K562 (cell line): ENCODE measurements around the gene SLTM. TPM values are rescaled to one million over a fixed set of nuclear protein-coding genes. Genes with fewer than 3 reads are reported as not detected.
A peak's percentile ranks its signal among the peaks of the same experiment; 100 is the strongest.

ENCODE experiments used
- ATF1 ChIP-seq, 2 experiments: fragments of 450-650 bp in 1 of 2; IDR thresholded peaks; 2 replicates each; pipeline ENCODE4 v1.6.1; 2016; ENCODE audit warnings: missing compliant biosample characterization in 1 of 2, missing genetic modification characterization in 1 of 2
- BACH1 ChIP-seq: fragments of 200-800 bp; sonication (Bioruptor generic); IDR thresholded peaks from 2 replicates; pipeline ENCODE4 v1.6.1; 2016; ENCODE audit warnings: missing genetic modification characterization, missing compliant biosample characterization
- C11orf30 ChIP-seq: fragments of 450-650 bp; IDR thresholded peaks from 2 replicates; pipeline ENCODE4 v1.6.1; 2016; ENCODE audit warnings: low read depth, mild to moderate bottlenecking
- HEY1 ChIP-seq: fragments of 250-450 bp; sonication (Bioruptor Pico); IDR thresholded peaks from 2 replicates; pipeline ENCODE4 v1.5.0; 2020; ENCODE audit warnings: mild to moderate bottlenecking, moderate library complexity, borderline replicate concordance
- KAT7 ChIP-seq: sonication (generic); formaldehyde crosslinking; IDR thresholded peaks from 2 replicates; pipeline ENCODE4 v1.8.0; 2022; ENCODE audit warnings: missing genetic modification reagents, mild to moderate bottlenecking, borderline replicate concordance
- MAFG ChIP-seq: fragments of 450-650 bp; conservative IDR thresholded peaks from 2 replicates; pipeline ENCODE4 v1.6.1; 2016; ENCODE audit warnings: missing genetic modification characterization, missing compliant biosample characterization
- MAFK ChIP-seq: IDR thresholded peaks from 2 replicates; pipeline ENCODE4 v1.6.1; 2011; ENCODE audit warnings: low read length, improper control_type of control experiment
- NFATC3 ChIP-seq: fragments of 450-650 bp; IDR thresholded peaks from 2 replicates; pipeline ENCODE4 v1.6.1; 2017; ENCODE audit warnings: mild to moderate bottlenecking
- NFE2L1 ChIP-seq: fragments of 450-650 bp; IDR thresholded peaks from 2 replicates; pipeline ENCODE4 v1.6.1; 2016; ENCODE audit warnings: missing genetic modification characterization, low read depth, mild to moderate bottlenecking, missing compliant biosample characterization, moderate library complexity, borderline replicate concordance
- NR4A1 ChIP-seq, 2 experiments: fragments of 250-450 bp in 1 of 2; fragments of 450-650 bp in 1 of 2; sonication (Bioruptor Pico) in 1 of 2; IDR thresholded peaks; 2 replicates each; pipeline versions ENCODE4 v1.4.0 to v1.6.1; 2016 to 2020; ENCODE audit warnings: mild to moderate bottlenecking in 2 of 2, missing compliant biosample characterization in 1 of 2, missing genetic modification characterization in 1 of 2, moderate library complexity in 1 of 2
- ZFPM2 ChIP-seq: fragments of 250-450 bp; sonication (Bioruptor Pico); IDR thresholded peaks from 2 replicates; pipeline ENCODE4 v1.5.1; 2022; ENCODE audit warnings: mild to moderate bottlenecking
- ZKSCAN1 ChIP-seq: fragments of 150-350 bp; IDR thresholded peaks from 2 replicates; pipeline ENCODE4 v1.6.1; 2016; ENCODE audit warnings: low read depth, low read length
- ZNF12 ChIP-seq: sonication (generic); formaldehyde crosslinking; IDR thresholded peaks from 2 replicates; pipeline ENCODE4 v1.4.0; 2020; ENCODE audit warnings: mild to moderate bottlenecking, missing genetic modification reagents
- ZNF174 ChIP-seq: fragments of 250-450 bp; sonication (Bioruptor Pico); IDR thresholded peaks from 2 replicates; pipeline ENCODE4 v1.4.0; 2020; ENCODE audit warnings: mild to moderate bottlenecking
- ZNF197 ChIP-seq: fragments of 200-800 bp; sonication (Bioruptor generic); IDR thresholded peaks from 2 replicates; pipeline ENCODE4 v1.6.1; 2016; ENCODE audit warnings: low read depth, missing genetic modification characterization, missing compliant biosample characterization
- ZNF3 ChIP-seq: fragments of 250-450 bp; sonication (Bioruptor Pico); IDR thresholded peaks from 2 replicates; pipeline ENCODE4 v1.5.0; 2021; ENCODE audit warnings: mild to moderate bottlenecking, moderate library complexity
- ZNF778 ChIP-seq: fragments of 450-650 bp; formaldehyde crosslinking; IDR thresholded peaks from 2 replicates; pipeline ENCODE4 v1.4.0; 2020; ENCODE audit warnings: mild to moderate bottlenecking, moderate library complexity
- polyA plus RNA-seq, 8 experiments: library from polyadenylated mRNA; depleted of rRNA in 4 of 8; stranded (reverse) in 5 of 8; unstranded in 3 of 8; fragments of >200 nt; fragmentation: Nextera tagmentation in 2 of 8; fragmentation: Illumina TruSeq in 1 of 8; extraction: Ambion mirVana in 2 of 8; extraction: Trizol in 1 of 8; gene quantifications; 2 replicates each; pipeline versions ENCODE4 v1.2.1 to v1.2.3, GENCODE V29; 2011 to 2014; ENCODE audit warnings: inconsistent platforms in 1 of 8, missing spikeins in 1 of 8
- total RNA-seq, 7 experiments: library from RNA; depleted of rRNA in 6 of 7; stranded (reverse); fragments of >200 nt in 6 of 7; fragmentation: Illumina TruSeq in 2 of 7; extraction: Trizol in 2 of 7; gene quantifications; 2 replicates each; pipeline versions ENCODE4 v1.2.1 to v1.2.3, GENCODE V29; 2011 to 2021; ENCODE audit warnings: low replicate concordance in 1 of 7
- TF ChIP-seq, protein P1 (sequence below), 2 experiments: fragments of 450-650 bp in 1 of 2; sonication (generic) in 1 of 2; formaldehyde crosslinking in 1 of 2; IDR thresholded peaks in 1 of 2; conservative IDR thresholded peaks in 1 of 2; 2 replicates each; pipeline versions ENCODE4 v1.6.1 to v1.8.1; 2016 to 2023; ENCODE audit warnings: mild to moderate bottlenecking in 2 of 2, moderate library complexity in 2 of 2, inconsistent platforms in 1 of 2, missing genetic modification reagents in 1 of 2
- TF ChIP-seq, protein P2 (sequence below): fragments of 250-450 bp; sonication (Bioruptor Pico); IDR thresholded peaks from 2 replicates; pipeline ENCODE4 v1.8.0; 2022; ENCODE audit warnings: moderate library complexity, mild to moderate bottlenecking, inconsistent platforms
- TF ChIP-seq, protein P3 (sequence below): IDR thresholded peaks from 2 replicates; pipeline ENCODE4 v1.6.1; 2011; ENCODE audit not compliant: insufficient read length; ENCODE audit errors: extremely low read depth
- TF ChIP-seq, protein P4 (sequence below): fragments of 250-450 bp; sonication (Bioruptor Pico); IDR thresholded peaks from 2 replicates; pipeline ENCODE4 v1.8.0; 2021; ENCODE audit warnings: moderate library complexity, mild to moderate bottlenecking, inconsistent platforms
- TF ChIP-seq, protein P5 (sequence below): IDR thresholded peaks from 3 replicates; pipeline ENCODE4 v1.6.1; 2011; ENCODE audit warnings: borderline replicate concordance, mild to moderate bottlenecking; ENCODE audit not compliant: insufficient read length, insufficient read depth
- TF ChIP-seq, protein P6 (sequence below): fragments of 250-450 bp; sonication (Bioruptor Pico); IDR thresholded peaks from 2 replicates; pipeline ENCODE4 v1.8.0; 2022; ENCODE audit warnings: inconsistent platforms

The SLTM gene
- total and polyA plus RNA-seq, 9 of the 15 experiments (the other 6 are each of a cell fraction or from before 2014, with no cell fraction given) = 39.5 to 163 (median 102) TPM

DNA sequence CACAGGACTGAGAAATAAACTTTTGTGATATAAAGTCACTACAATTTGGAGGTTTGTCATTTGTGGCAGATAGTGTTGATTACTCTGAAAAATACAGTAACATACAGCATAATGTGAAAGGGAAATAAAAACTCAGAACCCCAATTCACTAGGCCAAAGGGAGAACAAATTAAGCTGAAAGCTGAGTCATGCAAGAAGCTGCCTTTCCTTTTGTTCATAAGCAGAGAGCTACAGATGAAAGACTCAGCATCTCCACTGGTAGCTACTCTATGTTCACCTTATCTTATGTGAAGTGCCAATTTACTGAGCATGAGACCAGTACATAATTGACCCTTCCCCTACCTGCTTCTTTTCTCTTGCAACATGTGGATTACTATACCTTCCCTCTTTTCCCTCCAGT lies 19.3 kb upstream of the SLTM start (continued):
- no peak for TF ChIP-seq ZKSCAN1
- TF ChIP-seq, protein P1, sequence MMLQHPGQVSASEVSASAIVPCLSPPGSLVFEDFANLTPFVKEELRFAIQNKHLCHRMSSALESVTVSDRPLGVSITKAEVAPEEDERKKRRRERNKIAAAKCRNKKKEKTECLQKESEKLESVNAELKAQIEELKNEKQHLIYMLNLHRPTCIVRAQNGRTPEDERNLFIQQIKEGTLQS (IDR thresholded peaks at IDR 0.05) = peak; percentile 14; the same call in 1 of the 2 replicates
- TF ChIP-seq, protein P1 (CRISPR knock-in tag; conservative IDR thresholded peaks at IDR 0.05) = no peak
- no peak for TF ChIP-seq ATF1 (CRISPR knock-in tag; IDR thresholded peaks at IDR 0.05)
- TF ChIP-seq ATF1 (tag; IDR thresholded peaks at IDR 0.05) = no peak
- no peak for TF ChIP-seq NR4A1 (CRISPR knock-in tag; IDR thresholded peaks at IDR 0.05)
- no peak for TF ChIP-seq NR4A1 (tag; IDR thresholded peaks at IDR 0.05)
- no peak for TF ChIP-seq ZNF12 (CRISPR knock-in tag)
- TF ChIP-seq HEY1 (CRISPR knock-in tag) = no peak
- TF ChIP-seq C11orf30 = peak; percentile 84
- peak; percentile 87 for TF ChIP-seq MAFG (tag)
- no peak for TF ChIP-seq ZFPM2 (CRISPR knock-in tag)
- no peak for TF ChIP-seq ZNF3 (CRISPR knock-in tag)
- peak; percentile 63; the same call in 1 of the 2 replicates for TF ChIP-seq MAFK
- TF ChIP-seq, protein P2, sequence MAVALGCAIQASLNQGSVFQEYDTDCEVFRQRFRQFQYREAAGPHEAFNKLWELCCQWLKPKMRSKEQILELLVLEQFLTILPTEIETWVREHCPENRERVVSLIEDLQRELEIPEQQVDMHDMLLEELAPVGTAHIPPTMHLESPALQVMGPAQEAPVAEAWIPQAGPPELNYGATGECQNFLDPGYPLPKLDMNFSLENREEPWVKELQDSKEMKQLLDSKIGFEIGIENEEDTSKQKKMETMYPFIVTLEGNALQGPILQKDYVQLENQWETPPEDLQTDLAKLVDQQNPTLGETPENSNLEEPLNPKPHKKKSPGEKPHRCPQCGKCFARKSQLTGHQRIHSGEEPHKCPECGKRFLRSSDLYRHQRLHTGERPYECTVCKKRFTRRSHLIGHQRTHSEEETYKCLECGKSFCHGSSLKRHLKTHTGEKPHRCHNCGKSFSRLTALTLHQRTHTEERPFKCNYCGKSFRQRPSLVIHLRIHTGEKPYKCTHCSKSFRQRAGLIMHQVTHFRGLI (CRISPR knock-in tag) = no peak
- TF ChIP-seq, protein P3, sequence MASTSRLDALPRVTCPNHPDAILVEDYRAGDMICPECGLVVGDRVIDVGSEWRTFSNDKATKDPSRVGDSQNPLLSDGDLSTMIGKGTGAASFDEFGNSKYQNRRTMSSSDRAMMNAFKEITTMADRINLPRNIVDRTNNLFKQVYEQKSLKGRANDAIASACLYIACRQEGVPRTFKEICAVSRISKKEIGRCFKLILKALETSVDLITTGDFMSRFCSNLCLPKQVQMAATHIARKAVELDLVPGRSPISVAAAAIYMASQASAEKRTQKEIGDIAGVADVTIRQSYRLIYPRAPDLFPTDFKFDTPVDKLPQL = no peak
- TF ChIP-seq, protein P4, sequence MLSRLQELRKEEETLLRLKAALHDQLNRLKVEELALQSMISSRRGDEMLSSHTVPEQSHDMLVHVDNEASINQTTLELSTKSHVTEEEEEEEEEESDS (CRISPR knock-in tag) = no peak
- no peak for TF ChIP-seq ZNF174
- TF ChIP-seq ZNF778 (CRISPR knock-in tag) = no peak
- TF ChIP-seq NFE2L1 = peak; percentile 70; the same call in 1 of the 2 replicates
- 0 out of 2 replicates have a peak, but pooled peaks have one; percentile 41 for TF ChIP-seq BACH1 (tag)
- TF ChIP-seq NFATC3 = no peak
- TF ChIP-seq, protein P5, sequence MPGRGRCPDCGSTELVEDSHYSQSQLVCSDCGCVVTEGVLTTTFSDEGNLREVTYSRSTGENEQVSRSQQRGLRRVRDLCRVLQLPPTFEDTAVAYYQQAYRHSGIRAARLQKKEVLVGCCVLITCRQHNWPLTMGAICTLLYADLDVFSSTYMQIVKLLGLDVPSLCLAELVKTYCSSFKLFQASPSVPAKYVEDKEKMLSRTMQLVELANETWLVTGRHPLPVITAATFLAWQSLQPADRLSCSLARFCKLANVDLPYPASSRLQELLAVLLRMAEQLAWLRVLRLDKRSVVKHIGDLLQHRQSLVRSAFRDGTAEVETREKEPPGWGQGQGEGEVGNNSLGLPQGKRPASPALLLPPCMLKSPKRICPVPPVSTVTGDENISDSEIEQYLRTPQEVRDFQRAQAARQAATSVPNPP = no peak
- no peak for TF ChIP-seq ZNF197 (CRISPR knock-in tag)
- TF ChIP-seq, protein P6, sequence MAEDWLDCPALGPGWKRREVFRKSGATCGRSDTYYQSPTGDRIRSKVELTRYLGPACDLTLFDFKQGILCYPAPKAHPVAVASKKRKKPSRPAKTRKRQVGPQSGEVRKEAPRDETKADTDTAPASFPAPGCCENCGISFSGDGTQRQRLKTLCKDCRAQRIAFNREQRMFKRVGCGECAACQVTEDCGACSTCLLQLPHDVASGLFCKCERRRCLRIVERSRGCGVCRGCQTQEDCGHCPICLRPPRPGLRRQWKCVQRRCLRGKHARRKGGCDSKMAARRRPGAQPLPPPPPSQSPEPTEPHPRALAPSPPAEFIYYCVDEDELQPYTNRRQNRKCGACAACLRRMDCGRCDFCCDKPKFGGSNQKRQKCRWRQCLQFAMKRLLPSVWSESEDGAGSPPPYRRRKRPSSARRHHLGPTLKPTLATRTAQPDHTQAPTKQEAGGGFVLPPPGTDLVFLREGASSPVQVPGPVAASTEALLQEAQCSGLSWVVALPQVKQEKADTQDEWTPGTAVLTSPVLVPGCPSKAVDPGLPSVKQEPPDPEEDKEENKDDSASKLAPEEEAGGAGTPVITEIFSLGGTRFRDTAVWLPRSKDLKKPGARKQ (CRISPR knock-in tag) = no peak
- no peak for TF ChIP-seq KAT7
